Thyroid gland (tissue), 4 donors: ENCODE measurements around the gene PRR5.

Experiments
- CTCF ChIP-seq, 6 experiments: fragments of 200-600 bp in 3 of 6; fragments of 450-650 bp in 3 of 6; sonication (generic) in 3 of 6; IDR thresholded peaks; one replicate each; pipeline ENCODE4 v1.5.1; 2016 to 2019; ENCODE audit warnings: antibody characterized with exemption in 6 of 6, mild to moderate bottlenecking in 2 of 6, inconsistent platforms in 1 of 6, moderate library complexity in 1 of 6
- POLR2A ChIP-seq, 2 donors: fragments of 450-650 bp; IDR thresholded peaks; one replicate each; pipeline ENCODE4 v1.6.1; 2017; ENCODE audit warnings: antibody characterized with exemption in 2 of 2, mild to moderate bottlenecking in 2 of 2, moderate library complexity in 1 of 2

GRCh38 chr22:44701187-44701790 lies 715 bp upstream of the PRR5 start:
- TF ChIP-seq POLR2A (IDR thresholded peaks at IDR 0.05) (no peak), CTCF (IDR thresholded peaks at IDR 0.05) (no peak)
